H1 (cell line): ENCODE measurements around the gene ZNF488. TPM values are rescaled to one million over a fixed set of nuclear protein-coding genes. Genes with fewer than 3 reads are reported as not detected.

Experiments used
- CTCF ChIA-PET: fragments of 300-600 bp; sonication (Branson Sonifier 250); formaldehyde crosslinking; loops from one replicate; lab custom pipeline; 2021; ENCODE audit not compliant: partially characterized antibody; lab: Charles Lee
- POLR2A ChIA-PET: fragments of 300-600 bp; sonication (Branson Sonifier 250); formaldehyde crosslinking; loops from one replicate; lab custom pipeline; 2021; ENCODE audit warnings: inconsistent platforms; ENCODE audit not compliant: partially characterized antibody; lab: Charles Lee
- DNase-seq, 2 experiments: peaks; one replicate each; pipeline versions ENCODE4 v3.0.0 to v3.0.0-alpha.2; 2010 to 2022; ENCODE audit warnings: low spot score in 2 of 2, low read depth in 1 of 2, mixed read lengths in 1 of 2
- FAIRE-seq: peaks from 2 replicates; lab custom pipeline; 2011; peaks lifted over from hg19 to GRCh38; lab: Jason Lieb, UNC
- H2AFZ ChIP-seq: 2 replicates; pipeline ENCODE4 v1.8.1; 2012; ENCODE audit warnings: low read length, inconsistent platforms
- H2AK5ac ChIP-seq: 2 replicates; pipeline ENCODE4 v1.6.1; 2013; ENCODE audit warnings: low read depth, low read length
- H2BK120ac ChIP-seq: replicated peaks from 2 replicates; pipeline ENCODE3; 2013; ENCODE audit warnings: low read depth, low read length, inconsistent platforms
- H2BK12ac ChIP-seq: 2 replicates; pipeline ENCODE4 v1.6.1; 2013; ENCODE audit warnings: low read depth, low read length
- H2BK15ac ChIP-seq: 2 replicates; pipeline ENCODE4 v1.6.1; 2013; ENCODE audit warnings: low read length
- H2BK20ac ChIP-seq: 2 replicates; pipeline ENCODE4 v1.6.1; 2013; ENCODE audit warnings: low read length
- H2BK5ac ChIP-seq: 2 replicates; pipeline ENCODE4 v1.6.1; 2013; ENCODE audit warnings: low read depth, low read length
- H3K14ac ChIP-seq: 2 replicates; pipeline ENCODE4 v1.6.1; 2013; ENCODE audit warnings: inconsistent platforms; ENCODE audit not compliant: insufficient read length
- H3K18ac ChIP-seq: 2 replicates; pipeline ENCODE4 v1.6.1; 2013; ENCODE audit warnings: low read length; ENCODE audit errors: extremely low read depth
- H3K23ac ChIP-seq: 2 replicates; pipeline ENCODE4 v1.6.1; 2013; ENCODE audit warnings: inconsistent platforms; ENCODE audit not compliant: insufficient read length
- H3K23me2 ChIP-seq: 2 replicates; pipeline ENCODE4 v1.6.1; 2013; ENCODE audit warnings: low read depth, low read length
- H3K27ac ChIP-seq: 2 replicates; pipeline ENCODE4 v1.6.1; 2011; ENCODE audit warnings: low read depth, low read length, inconsistent platforms
- H3K27me3 ChIP-seq, 4 experiments: replicated peaks in 1 of 4; 1 replicate in 1 of 4; 2 replicates in 3 of 4; pipeline versions ENCODE4 v1.6.1 to v1.8.1; 2011 to 2013; ENCODE audit warnings: low read length in 3 of 4, mild to moderate bottlenecking in 3 of 4, inconsistent platforms in 2 of 4, mixed read lengths in 2 of 4, moderate library complexity in 1 of 4; ENCODE audit not compliant: control insufficient read depth in 3 of 4, insufficient read depth in 3 of 4; ENCODE audit errors: extremely low read depth in 1 of 4
- H3K36me3 ChIP-seq, 4 experiments: 2 replicates each; pipeline versions ENCODE4 v1.6.1 to v1.8.1; 2011 to 2013; ENCODE audit warnings: mild to moderate bottlenecking in 4 of 4, low read length in 3 of 4, moderate library complexity in 2 of 4, control low read depth in 1 of 4, inconsistent platforms in 1 of 4; ENCODE audit not compliant: insufficient read depth in 4 of 4, control insufficient read depth in 2 of 4
- H3K4ac ChIP-seq: replicated peaks from 2 replicates; pipeline ENCODE3; 2013; ENCODE audit warnings: low read length, low read depth, mixed read lengths, inconsistent platforms; ENCODE audit not compliant: insufficient read length
- H3K4me1 ChIP-seq, 4 experiments: replicated peaks in 1 of 4; 1 replicate in 1 of 4; 2 replicates in 3 of 4; pipeline versions ENCODE4 v1.6.1 to v1.8.1; 2011 to 2013; ENCODE audit warnings: low read length in 3 of 4, inconsistent platforms in 2 of 4, mixed read lengths in 1 of 4; ENCODE audit not compliant: insufficient read depth in 4 of 4, control insufficient read depth in 3 of 4
- H3K4me2 ChIP-seq, 2 experiments: 2 replicates each; pipeline versions ENCODE4 v1.6.1 to v1.8.1; 2011 to 2013; ENCODE audit warnings: low read depth in 2 of 2, low read length in 2 of 2, control low read depth in 1 of 2, inconsistent platforms in 1 of 2, mild to moderate bottlenecking in 1 of 2; ENCODE audit not compliant: insufficient read depth in 1 of 2
- H3K4me3 ChIP-seq, 4 experiments: fragments of 200-600, 300-600 bp in 1 of 4; sonication (generic), shearing (Covaris generic), sonication (Bioruptor Twin) in 1 of 4; 2 replicates each; pipeline versions ENCODE4 v1.5.1 to v1.8.1; 2011 to 2016; ENCODE audit warnings: low read length in 4 of 4, low read depth in 3 of 4, control low read depth in 2 of 4, inconsistent platforms in 2 of 4, mild to moderate bottlenecking in 2 of 4, mixed read lengths in 1 of 4, moderate library complexity in 1 of 4; ENCODE audit not compliant: insufficient read depth in 2 of 4; ENCODE audit errors: extremely low read depth in 1 of 4
- H3K56ac ChIP-seq: replicated peaks from 2 replicates; pipeline ENCODE3; 2013; ENCODE audit warnings: low read depth, mild to moderate bottlenecking, mixed read lengths, low read length, inconsistent platforms; ENCODE audit not compliant: insufficient read length
- H3K79me1 ChIP-seq: 2 replicates; pipeline ENCODE4 v1.6.1; 2013; ENCODE audit warnings: low read depth, low read length, control low read depth
- H3K79me2 ChIP-seq, 2 experiments: 2 replicates each; pipeline versions ENCODE4 v1.6.1 to v1.8.1; 2012 to 2013; ENCODE audit warnings: low read length in 2 of 2, mild to moderate bottlenecking in 2 of 2, inconsistent platforms in 1 of 2; ENCODE audit not compliant: insufficient read depth in 2 of 2, control insufficient read depth in 1 of 2
- H3K9ac ChIP-seq, 4 experiments: replicated peaks in 1 of 4; 1 replicate in 1 of 4; 2 replicates in 3 of 4; pipeline versions ENCODE4 v1.6.1 to v1.8.1; 2011 to 2013; ENCODE audit warnings: low read depth in 3 of 4, low read length in 3 of 4, control low read depth in 2 of 4, mild to moderate bottlenecking in 2 of 4, moderate library complexity in 2 of 4, inconsistent platforms in 1 of 4; ENCODE audit errors: extremely low read depth in 1 of 4
- H3K9me3 ChIP-seq, 2 experiments: 2 replicates each; pipeline versions ENCODE4 v1.6.1 to v1.8.1; 2012 to 2013; ENCODE audit warnings: mild to moderate bottlenecking in 2 of 2, moderate library complexity in 2 of 2, control low read depth in 1 of 2, inconsistent platforms in 1 of 2, low read depth in 1 of 2, low read length in 1 of 2, mixed read lengths in 1 of 2; ENCODE audit not compliant: insufficient read depth in 2 of 2
- H4K20me1 ChIP-seq, 2 experiments: replicated peaks in 1 of 2; 2 replicates each; pipeline versions ENCODE3 to v1.8.1; 2011 to 2013; ENCODE audit warnings: inconsistent platforms in 2 of 2, low read length in 2 of 2, mild to moderate bottlenecking in 1 of 2; ENCODE audit not compliant: insufficient read depth in 2 of 2, control insufficient read depth in 1 of 2
- H4K5ac ChIP-seq: 2 replicates; pipeline ENCODE4 v1.6.1; 2013; ENCODE audit warnings: low read length, low read depth, mixed read lengths, inconsistent platforms; ENCODE audit not compliant: insufficient read length
- H4K8ac ChIP-seq: 2 replicates; pipeline ENCODE4 v1.8.0; 2013; ENCODE audit warnings: mild to moderate bottlenecking, moderate library complexity, low read length, inconsistent platforms; ENCODE audit not compliant: insufficient read depth; ENCODE audit errors: extremely low read depth
- H4K91ac ChIP-seq: replicated peaks from 2 replicates; pipeline ENCODE3; 2013; ENCODE audit warnings: low read length, mixed read lengths, inconsistent platforms; ENCODE audit not compliant: insufficient read length
- CBX5 ChIP-seq: fragments of 300-800, 300-1000 bp; sonication (generic); IDR thresholded peaks from 2 replicates; pipeline ENCODE4 v1.7.1; 2016; ENCODE audit warnings: antibody characterized with exemption, low read length, low read depth
- CEBPB ChIP-seq: IDR thresholded peaks from 2 replicates; pipeline ENCODE4 v1.6.1; 2012; ENCODE audit warnings: low read depth, low read length
- CREB1 ChIP-seq: IDR thresholded peaks from 2 replicates; pipeline ENCODE4 v1.6.1; 2012; ENCODE audit warnings: inconsistent platforms
- GTF2F1 ChIP-seq: IDR thresholded peaks from 2 replicates; pipeline ENCODE4 v1.6.1; 2012; ENCODE audit warnings: low read depth, low read length, improper control_type of control experiment, borderline replicate concordance
- KDM1A ChIP-seq: fragments of 200-600, 300-600 bp; sonication (generic); IDR thresholded peaks from 2 replicates; pipeline ENCODE4 v1.7.1; 2016; ENCODE audit warnings: mild to moderate bottlenecking, low read length, borderline replicate concordance
- KDM5A ChIP-seq: fragments of 200-600 bp; IDR thresholded peaks from 2 replicates; pipeline ENCODE4 v1.7.1; 2012; ENCODE audit warnings: mild to moderate bottlenecking, low read length, inconsistent platforms, mixed read lengths
- POLR2A ChIP-seq, 2 experiments: IDR thresholded peaks; 1 replicate in 1 of 2; 2 replicates in 1 of 2; pipeline ENCODE4 v1.6.1; 2011; ENCODE audit warnings: low read depth in 2 of 2, low read length in 2 of 2, mild to moderate bottlenecking in 2 of 2; ENCODE audit errors: control extremely low read depth in 1 of 2
- POLR2AphosphoS5 ChIP-seq: IDR thresholded peaks from 2 replicates; pipeline ENCODE4 v1.6.1; 2011; ENCODE audit warnings: low read depth, low read length
- SP2 ChIP-seq: IDR thresholded peaks from 2 replicates; pipeline ENCODE4 v1.6.1; 2012; ENCODE audit warnings: mild to moderate bottlenecking, low read length, inconsistent platforms
- SUZ12 ChIP-seq: fragments of 200-600 bp; sonication (generic); IDR thresholded peaks from 2 replicates; pipeline ENCODE4 v1.6.1; 2012; ENCODE audit warnings: mild to moderate bottlenecking, inconsistent platforms, low read length, moderate library complexity, mixed read lengths
- TAF7 ChIP-seq: optimal IDR thresholded peaks from 2 replicates; pipeline ENCODE3; 2011; ENCODE audit warnings: low read depth, mild to moderate bottlenecking, inconsistent platforms, low read length, moderate library complexity, borderline replicate concordance
- TCF12 ChIP-seq: IDR thresholded peaks from 2 replicates; pipeline ENCODE4 v1.6.1; 2011; ENCODE audit warnings: low read depth, mild to moderate bottlenecking, low read length
- TEAD4 ChIP-seq: IDR thresholded peaks from 2 replicates; pipeline ENCODE4 v1.6.1; 2012; ENCODE audit warnings: low read depth, low read length, inconsistent platforms, mixed read lengths
- YY1 ChIP-seq: IDR thresholded peaks from 2 replicates; pipeline ENCODE4 v1.6.1; 2011; ENCODE audit warnings: low read depth, mild to moderate bottlenecking, low read length
- WGBS, 2 experiments: shearing (Covaris generic) in 1 of 2; methylation state at CpG; one replicate each; pipeline versions ENCODE4 v1.1.6 to v1.1.7; 2013 to 2015; ENCODE audit warnings: low lambda C conversion rate in 2 of 2, mixed read lengths in 2 of 2, inconsistent platforms in 1 of 2, low coverage in 1 of 2, missing lambda C conversion rate in 1 of 2; ENCODE audit not compliant: insufficient replicate concordance in 2 of 2, insufficient coverage in 1 of 2, insufficient read length in 1 of 2; ENCODE audit errors: extremely low coverage in 1 of 2, missing lambda C conversion rate in 1 of 2; 5-methylcytosine and 5-hydroxymethylcytosine counted together
- polyA plus RNA-seq, 7 experiments: library from polyadenylated mRNA; depleted of rRNA in 3 of 7; stranded (reverse) in 5 of 7; unstranded in 2 of 7; fragments of >200 nt in 5 of 7; fragments of 200-250 nt in 2 of 7; gene quantifications; 1 replicate in 5 of 7; 2 replicates in 1 of 7; 4 replicates in 1 of 7; pipeline versions ENCODE4 v1.2.1 to v1.2.3, GENCODE V29; 2011 to 2013; ENCODE audit warnings: missing spikeins in 2 of 7, mixed read lengths in 2 of 7
- total RNA-seq: library from RNA; stranded (reverse); fragmentation: NEBNext Ultra II Directional; extraction: Animal tissue kit (Norgen Biotek cat#: 25700); gene quantifications from 2 replicates; pipeline ENCODE4 v1.2.1, GENCODE V29; 2021
- TF ChIP-seq, protein P1 (sequence below): IDR thresholded peaks from 2 replicates; pipeline ENCODE4 v1.6.1; 2012; ENCODE audit warnings: low read length, inconsistent platforms

ZNF488 gene
- total and polyA plus RNA-seq, 2 of the 8 experiments (the other 6 are each of a cell fraction or from before 2014, with no cell fraction given), result 7.9 to 11.4 TPM

DNA sequence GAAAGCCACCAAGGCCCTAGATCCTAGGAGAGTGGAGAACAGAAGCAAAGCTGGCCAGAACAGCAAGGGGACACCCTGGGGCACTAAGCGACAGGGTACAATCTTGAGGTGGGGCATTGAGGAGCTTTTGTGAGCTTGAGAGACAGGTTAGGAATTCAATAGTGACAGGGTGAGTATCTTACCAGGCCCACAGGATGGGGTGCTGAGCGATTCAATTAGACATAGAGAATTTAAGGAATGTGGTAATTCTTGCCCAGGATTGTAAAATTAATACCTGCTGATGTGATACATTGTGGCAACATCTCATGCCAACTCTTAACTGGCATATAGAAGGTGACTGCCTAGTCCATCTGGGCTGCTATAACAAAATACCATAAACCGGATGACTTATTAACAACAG is 21.9 kb downstream of the ZNF488 start:
- no peak overlapping the region for H2BK5ac ChIP-seq
- H3K56ac ChIP-seq, result no peak overlapping the region
- no peaks in the 10 kb centered on the region for H3K36me3 ChIP-seq
- H3K23ac ChIP-seq, result no peak overlapping the region
- DNase-seq (no peak), FAIRE-seq (no peak)
- no peaks in the 10 kb centered on the region for H4K20me1 ChIP-seq
- no peak overlapping the region for H3K4me2 ChIP-seq
- H3K79me1 ChIP-seq, result no peaks in the 10 kb centered on the region
- H4K5ac ChIP-seq, result no peak overlapping the region
- no peak overlapping the region for H3K27ac ChIP-seq
- CTCF ChIA-PET, result interaction anchor here (0.7 to 8.9 kb wide), 22 partner anchors 11 to 817 kb away, joined by 3 to 132 read pairs (median 3); partner anchors contain the start of gene RBP3
- no peak overlapping the region for H2BK20ac ChIP-seq
- H2BK12ac ChIP-seq, result no peak overlapping the region
- H3K23me2 ChIP-seq, result no peaks in the 10 kb centered on the region
- no peak overlapping the region for H3K9ac ChIP-seq
- H2BK120ac ChIP-seq, result no peak overlapping the region
- no peak overlapping the region for H4K91ac ChIP-seq
- no peaks in the 10 kb centered on the region for H3K79me2 ChIP-seq
- no peak overlapping the region for H3K4me3 ChIP-seq
- H4K8ac ChIP-seq, result no peak overlapping the region
- H2AFZ ChIP-seq, result no peak overlapping the region
- no peak overlapping the region for H3K18ac ChIP-seq
- H2BK15ac ChIP-seq, result no peak overlapping the region
- H2AK5ac ChIP-seq, result no peak overlapping the region
- peaks cover 2 to 7% (median 3%) of the 10 kb centered on the region in 4 experiments; a peak in 3 of 7 replicates for H3K4me1 ChIP-seq
- no peaks in the 10 kb centered on the region for H3K27me3 ChIP-seq
- no peak overlapping the region for H3K4ac ChIP-seq
- 89% methylated on average over 3 of the region's 3 CpGs; no CpG with 5 or more reads in 1 of the 2 experiments for WGBS, 2 experiments
- POLR2A ChIA-PET, result interaction anchor here (1.4 to 1.7 kb wide), 2 partner anchors 12 to 22 kb away, joined by 3 to 4 read pairs; partner anchors contain the start of gene ZNF488
- H3K14ac ChIP-seq, result no peak overlapping the region
- no peaks in the 10 kb centered on the region for H3K9me3 ChIP-seq
- TF ChIP-seq CBX5 (no peak), TEAD4 (no peak), KDM1A (no peak), KDM5A (no peak), GTF2F1 (no peak), SUZ12 (no peak), TCF12 (no peak), POLR2A (IDR thresholded peaks at IDR 0.05; ENCODE audit: control extremely low read depth in 1 of 2, low read depth in 2 of 2, low read length in 2 of 2) (no peak), CREB1 (no peak), TAF7 (no peak), SP2 (no peak), POLR2AphosphoS5 (no peak), YY1 (no peak), CEBPB (no peak)
- TF ChIP-seq, protein P1, sequence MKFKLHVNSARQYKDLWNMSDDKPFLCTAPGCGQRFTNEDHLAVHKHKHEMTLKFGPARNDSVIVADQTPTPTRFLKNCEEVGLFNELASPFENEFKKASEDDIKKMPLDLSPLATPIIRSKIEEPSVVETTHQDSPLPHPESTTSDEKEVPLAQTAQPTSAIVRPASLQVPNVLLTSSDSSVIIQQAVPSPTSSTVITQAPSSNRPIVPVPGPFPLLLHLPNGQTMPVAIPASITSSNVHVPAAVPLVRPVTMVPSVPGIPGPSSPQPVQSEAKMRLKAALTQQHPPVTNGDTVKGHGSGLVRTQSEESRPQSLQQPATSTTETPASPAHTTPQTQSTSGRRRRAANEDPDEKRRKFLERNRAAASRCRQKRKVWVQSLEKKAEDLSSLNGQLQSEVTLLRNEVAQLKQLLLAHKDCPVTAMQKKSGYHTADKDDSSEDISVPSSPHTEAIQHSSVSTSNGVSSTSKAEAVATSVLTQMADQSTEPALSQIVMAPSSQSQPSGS, result no peak
